Esophagus muscularis mucosa (tissue), 4 donors: Measurements from ENCODE around the gene FGF8.

Experiments used
- CTCF ChIP-seq, 3 experiments: fragments of 200-600 bp in 2 of 3; fragments of 450-650 bp in 1 of 3; sonication (generic) in 2 of 3; IDR thresholded peaks; one replicate each; pipeline ENCODE4 v1.5.1; 2017 to 2019; ENCODE audit warnings: antibody characterized with exemption in 3 of 3, mild to moderate bottlenecking in 2 of 3, moderate library complexity in 1 of 3
- EP300 ChIP-seq: sonication (generic); formaldehyde crosslinking; IDR thresholded peaks from one replicate; pipeline ENCODE4 v1.6.1; 2017; ENCODE audit warnings: antibody characterized with exemption
- POLR2A ChIP-seq: fragments of 450-650 bp; IDR thresholded peaks from one replicate; pipeline ENCODE4 v1.6.1; 2017; ENCODE audit warnings: antibody characterized with exemption, moderate library complexity, mild to moderate bottlenecking, low read depth

GRCh38 chr10:101784558-101784957, 8.6 kb upstream of the FGF8 start:
- TF ChIP-seq CTCF (IDR thresholded peaks at IDR 0.05) = no peak
- no peak for TF ChIP-seq POLR2A
- TF ChIP-seq EP300 = no peak
